K562 (cell line): Measurements from ENCODE around the gene GDF15. TPM values are rescaled to one million over a fixed set of nuclear protein-coding genes. Genes with fewer than 3 reads are reported as not detected.
A peak's percentile ranks its signal among the peaks of the same experiment; 100 is the strongest.

ENCODE experiments used
- BRD4 ChIP-seq: fragments of 200-600 bp; sonication (generic); IDR thresholded peaks from 2 replicates; pipeline ENCODE4 v1.6.1; 2017; ENCODE audit warnings: inconsistent platforms
- CTCF ChIP-seq, 3 experiments: IDR thresholded peaks in 2 of 3; conservative IDR thresholded peaks in 1 of 3; 2 replicates each; pipeline ENCODE4 v1.5.1; 2011 to 2012; ENCODE audit warnings: low read length in 3 of 3, mild to moderate bottlenecking in 3 of 3, control low read depth in 2 of 3, improper control_type of control experiment in 1 of 3, inconsistent platforms in 1 of 3, low read depth in 1 of 3, mixed read lengths in 1 of 3, moderate library complexity in 1 of 3; ENCODE audit not compliant: insufficient read depth in 2 of 3
- FOS ChIP-seq: IDR thresholded peaks from 3 replicates; pipeline ENCODE4 v1.6.1; 2011; ENCODE audit not compliant: insufficient read length; ENCODE audit errors: extremely low read depth
- HDAC3 ChIP-seq: fragments of 450-650 bp; IDR thresholded peaks from 2 replicates; pipeline ENCODE4 v1.6.1; 2018; ENCODE audit warnings: borderline replicate concordance, mild to moderate bottlenecking, moderate library complexity; ENCODE audit not compliant: partially characterized antibody
- KDM4B ChIP-seq, 2 experiments: fragments of 450-650 bp in 1 of 2; sonication (generic) in 1 of 2; IDR thresholded peaks; 2 replicates each; pipeline ENCODE4 v1.6.1; 2016 to 2017; ENCODE audit warnings: borderline replicate concordance in 2 of 2, antibody characterized with exemption in 1 of 2, low read depth in 1 of 2, mild to moderate bottlenecking in 1 of 2
- MBD1 ChIP-seq: fragments of 250-450 bp; sonication (Bioruptor Pico); IDR thresholded peaks from 2 replicates; pipeline ENCODE4 v1.8.0; 2022; ENCODE audit warnings: inconsistent platforms
- MYNN ChIP-seq, 2 experiments: sonication (generic); formaldehyde crosslinking in 1 of 2; IDR thresholded peaks; 2 replicates each; pipeline versions ENCODE4 v1.5.0 to v1.6.1; 2016 to 2020; ENCODE audit warnings: antibody characterized with exemption in 1 of 2, missing genetic modification reagents in 1 of 2
- RBM22 ChIP-seq: fragments of 200-400 bp; formaldehyde crosslinking; IDR thresholded peaks from 2 replicates; pipeline ENCODE4 v1.6.1; 2018; ENCODE audit warnings: low read length, low read depth; ENCODE audit not compliant: poor library complexity, severe bottlenecking
- RCOR1 ChIP-seq, 2 experiments: IDR thresholded peaks; 2 replicates each; pipeline ENCODE4 v1.6.1; 2012; ENCODE audit warnings: low read depth in 2 of 2, low read length in 2 of 2, borderline replicate concordance in 1 of 2, improper control_type of control experiment in 1 of 2
- RFX7 ChIP-seq: fragments of 250-450 bp; sonication (Bioruptor Pico); IDR thresholded peaks from 2 replicates; pipeline ENCODE4 v1.5.1; 2021; ENCODE audit warnings: mild to moderate bottlenecking
- STAT6 ChIP-seq: sonication (generic); formaldehyde crosslinking; IDR thresholded peaks from 2 replicates; pipeline ENCODE4 v1.8.1; 2023; ENCODE audit warnings: mild to moderate bottlenecking, missing genetic modification reagents
- TGIF2 ChIP-seq: sonication (generic); formaldehyde crosslinking; IDR thresholded peaks from 2 replicates; pipeline ENCODE4 v1.8.1; 2022; ENCODE audit warnings: mild to moderate bottlenecking, missing genetic modification reagents, moderate library complexity
- ZNF224 ChIP-seq: sonication (generic); formaldehyde crosslinking; IDR thresholded peaks from 2 replicates; pipeline ENCODE4 v1.8.0; 2022; ENCODE audit warnings: mild to moderate bottlenecking, missing genetic modification reagents
- ZNF263 ChIP-seq: sonication (generic); formaldehyde crosslinking; IDR thresholded peaks from 2 replicates; pipeline ENCODE4 v1.8.0; 2022; ENCODE audit warnings: mild to moderate bottlenecking, missing genetic modification reagents, borderline replicate concordance
- ZNF583 ChIP-seq: fragments of 250-450 bp; sonication (Bioruptor Pico); IDR thresholded peaks from 2 replicates; pipeline ENCODE4 v1.4.0; 2020
- ZNF609 ChIP-seq: sonication (generic); formaldehyde crosslinking; IDR thresholded peaks from 2 replicates; pipeline ENCODE4 v1.8.1; 2023; ENCODE audit warnings: missing genetic modification reagents, mild to moderate bottlenecking, borderline replicate concordance
- polyA plus RNA-seq, 8 experiments: library from polyadenylated mRNA; depleted of rRNA in 4 of 8; stranded (reverse) in 5 of 8; unstranded in 3 of 8; fragments of >200 nt; fragmentation: Nextera tagmentation in 2 of 8; fragmentation: Illumina TruSeq in 1 of 8; extraction: Ambion mirVana in 2 of 8; extraction: Trizol in 1 of 8; gene quantifications; 2 replicates each; pipeline versions ENCODE4 v1.2.1 to v1.2.3, GENCODE V29; 2011 to 2014; ENCODE audit warnings: inconsistent platforms in 1 of 8, missing spikeins in 1 of 8
- total RNA-seq, 7 experiments: library from RNA; depleted of rRNA in 6 of 7; stranded (reverse); fragments of >200 nt in 6 of 7; fragmentation: Illumina TruSeq in 2 of 7; extraction: Trizol in 2 of 7; gene quantifications; 2 replicates each; pipeline versions ENCODE4 v1.2.1 to v1.2.3, GENCODE V29; 2011 to 2021; ENCODE audit warnings: low replicate concordance in 1 of 7

GDF15 gene
- total and polyA plus RNA-seq, 9 of the 15 experiments (the other 6 are each of a cell fraction or from before 2014, with no cell fraction given): 2.3 to 82.4 (median 12.5) TPM

GRCh38 chr19:18339723-18340122 is 46.2 kb upstream of the GDF15 start (continued):
- TF ChIP-seq CTCF (IDR thresholded peaks at IDR 0.05 in 2 of 3, conservative IDR thresholded peaks at IDR 0.05 in 1 of 3; ENCODE audit: insufficient read depth in 2 of 3, low read depth in 1 of 3, low read length in 3 of 3) (peak; percentile 61 to 67 (median 67)), RBM22 (no peak), FOS (no peak), MYNN (IDR thresholded peaks at IDR 0.05) (no peak), MYNN (CRISPR knock-in tag; IDR thresholded peaks at IDR 0.05) (no peak), TGIF2 (no peak), HDAC3 (no peak), STAT6 (CRISPR knock-in tag) (no peak), RCOR1 (IDR thresholded peaks at IDR 0.05; ENCODE audit: borderline replicate concordance in 1 of 2, low read depth in 2 of 2, low read length in 2 of 2) (peak in 1 of 2 experiments; percentile 73; a peak in 2 of 4 replicates), ZNF263 (no peak; the same call in 1 of the 2 replicates), KDM4B (IDR thresholded peaks at IDR 0.05; ENCODE audit: borderline replicate concordance in 2 of 2, low read depth in 1 of 2) (no peak), RFX7 (CRISPR knock-in tag) (no peak), MBD1 (CRISPR knock-in tag) (no peak), ZNF583 (CRISPR knock-in tag) (0 out of 2 replicates have a peak, but pooled peaks have one; percentile 28), ZNF609 (CRISPR knock-in tag) (no peak), BRD4 (no peak), ZNF224 (CRISPR knock-in tag) (no peak)
